ENCODE measurements around the gene ADGRL3.

DNA sequence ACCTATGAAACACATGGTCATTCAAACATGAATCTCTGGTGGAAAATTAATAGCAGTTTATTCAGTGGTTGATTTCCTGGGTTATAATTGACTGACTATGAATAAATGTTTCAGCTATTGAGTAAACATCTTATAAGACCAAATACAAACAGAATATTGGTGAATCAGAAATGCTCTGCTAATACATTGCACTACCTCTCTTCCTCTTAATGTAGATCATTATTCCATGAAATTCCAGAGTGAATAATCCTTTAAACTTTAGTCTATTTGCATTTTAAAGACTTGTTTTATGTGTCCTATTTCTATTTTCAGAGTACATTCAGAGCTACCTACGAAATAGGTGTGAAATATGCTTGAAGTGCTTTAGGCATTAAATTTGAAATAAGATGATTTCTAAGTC lies 715.4 kb downstream of the ADGRL3 start:
- TF ChIP-seq, protein P1, sequence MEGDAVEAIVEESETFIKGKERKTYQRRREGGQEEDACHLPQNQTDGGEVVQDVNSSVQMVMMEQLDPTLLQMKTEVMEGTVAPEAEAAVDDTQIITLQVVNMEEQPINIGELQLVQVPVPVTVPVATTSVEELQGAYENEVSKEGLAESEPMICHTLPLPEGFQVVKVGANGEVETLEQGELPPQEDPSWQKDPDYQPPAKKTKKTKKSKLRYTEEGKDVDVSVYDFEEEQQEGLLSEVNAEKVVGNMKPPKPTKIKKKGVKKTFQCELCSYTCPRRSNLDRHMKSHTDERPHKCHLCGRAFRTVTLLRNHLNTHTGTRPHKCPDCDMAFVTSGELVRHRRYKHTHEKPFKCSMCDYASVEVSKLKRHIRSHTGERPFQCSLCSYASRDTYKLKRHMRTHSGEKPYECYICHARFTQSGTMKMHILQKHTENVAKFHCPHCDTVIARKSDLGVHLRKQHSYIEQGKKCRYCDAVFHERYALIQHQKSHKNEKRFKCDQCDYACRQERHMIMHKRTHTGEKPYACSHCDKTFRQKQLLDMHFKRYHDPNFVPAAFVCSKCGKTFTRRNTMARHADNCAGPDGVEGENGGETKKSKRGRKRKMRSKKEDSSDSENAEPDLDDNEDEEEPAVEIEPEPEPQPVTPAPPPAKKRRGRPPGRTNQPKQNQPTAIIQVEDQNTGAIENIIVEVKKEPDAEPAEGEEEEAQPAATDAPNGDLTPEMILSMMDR (IDR thresholded peaks at IDR 0.05): no peak
- no peak for TF ChIP-seq POLR2A (IDR thresholded peaks at IDR 0.05)

Measured in thyroid gland (tissue), 4 donors.